Testis (tissue), 2 donors: ENCODE results near the gene RAB25.

Experiments used
- CTCF ChIP-seq, 3 experiments: fragments of 450-650 bp in 2 of 3; fragments of 200-600 bp in 1 of 3; sonication (generic) in 1 of 3; IDR thresholded peaks; one replicate each; pipeline ENCODE4 v1.5.1; 2016 to 2019; ENCODE audit warnings: antibody characterized with exemption in 3 of 3, mild to moderate bottlenecking in 2 of 3, moderate library complexity in 1 of 3
- POLR2A ChIP-seq: fragments of 450-650 bp; IDR thresholded peaks from one replicate; pipeline ENCODE4 v1.6.1; 2017; ENCODE audit warnings: antibody characterized with exemption, mild to moderate bottlenecking, moderate library complexity

- TF ChIP-seq CTCF (IDR thresholded peaks at IDR 0.05): no peak
- no peak for TF ChIP-seq POLR2A
These were observed 39.9 kb upstream of the RAB25 start for GRCh38 chr1:156021093-156021428.
